ENCODE data around the gene APAF1. TPM values are rescaled to one million over a fixed set of nuclear protein-coding genes. Genes with fewer than 3 reads are reported as not detected.

Gene APAF1
- total and polyA plus RNA-seq, 2 of the 13 experiments (the other 11 are each of a cell fraction or from before 2014, with no cell fraction given): 6.0 to 13.0 TPM

- TF ChIP-seq AHDC1 (CRISPR knock-in tag; IDR thresholded peaks at IDR 0.05; ENCODE audit: borderline replicate concordance) (0 out of 2 replicates have a peak, but pooled peaks have one; percentile 45), TEAD3 (CRISPR knock-in tag; optimal IDR thresholded peaks at IDR 0.05; ENCODE audit: borderline replicate concordance) (no peak), MATR3 (CRISPR knock-in tag; IDR thresholded peaks at IDR 0.05) (no peak), THYN1 (CRISPR knock-in tag; IDR thresholded peaks at IDR 0.05; ENCODE audit: borderline replicate concordance, low read depth) (no peak), HIVEP1 (CRISPR knock-in tag; IDR thresholded peaks at IDR 0.05) (no peak), NFIC (IDR thresholded peaks at IDR 0.05; ENCODE audit: low read length) (peak; percentile 59; the same call in 1 of the 2 replicates), ZNF317 (CRISPR knock-in tag; IDR thresholded peaks at IDR 0.05) (peak; percentile 88), SP1 (IDR thresholded peaks at IDR 0.05) (no peak), SP1 (CRISPR knock-in tag; IDR thresholded peaks at IDR 0.05) (no peak), U2AF1 (optimal IDR thresholded peaks at IDR 0.05; ENCODE audit: low read depth, low read length) (no peak)
- TF ChIP-seq, protein P1, sequence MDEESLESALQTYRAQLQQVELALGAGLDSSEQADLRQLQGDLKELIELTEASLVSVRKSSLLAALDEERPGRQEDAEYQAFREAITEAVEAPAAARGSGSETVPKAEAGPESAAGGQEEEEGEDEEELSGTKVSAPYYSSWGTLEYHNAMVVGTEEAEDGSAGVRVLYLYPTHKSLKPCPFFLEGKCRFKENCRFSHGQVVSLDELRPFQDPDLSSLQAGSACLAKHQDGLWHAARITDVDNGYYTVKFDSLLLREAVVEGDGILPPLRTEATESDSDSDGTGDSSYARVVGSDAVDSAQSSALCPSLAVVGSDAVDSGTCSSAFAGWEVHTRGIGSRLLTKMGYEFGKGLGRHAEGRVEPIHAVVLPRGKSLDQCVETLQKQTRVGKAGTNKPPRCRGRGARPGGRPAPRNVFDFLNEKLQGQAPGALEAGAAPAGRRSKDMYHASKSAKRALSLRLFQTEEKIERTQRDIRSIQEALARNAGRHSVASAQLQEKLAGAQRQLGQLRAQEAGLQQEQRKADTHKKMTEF (CRISPR knock-in tag; IDR thresholded peaks at IDR 0.05): no peak
- TF ChIP-seq, protein P2, sequence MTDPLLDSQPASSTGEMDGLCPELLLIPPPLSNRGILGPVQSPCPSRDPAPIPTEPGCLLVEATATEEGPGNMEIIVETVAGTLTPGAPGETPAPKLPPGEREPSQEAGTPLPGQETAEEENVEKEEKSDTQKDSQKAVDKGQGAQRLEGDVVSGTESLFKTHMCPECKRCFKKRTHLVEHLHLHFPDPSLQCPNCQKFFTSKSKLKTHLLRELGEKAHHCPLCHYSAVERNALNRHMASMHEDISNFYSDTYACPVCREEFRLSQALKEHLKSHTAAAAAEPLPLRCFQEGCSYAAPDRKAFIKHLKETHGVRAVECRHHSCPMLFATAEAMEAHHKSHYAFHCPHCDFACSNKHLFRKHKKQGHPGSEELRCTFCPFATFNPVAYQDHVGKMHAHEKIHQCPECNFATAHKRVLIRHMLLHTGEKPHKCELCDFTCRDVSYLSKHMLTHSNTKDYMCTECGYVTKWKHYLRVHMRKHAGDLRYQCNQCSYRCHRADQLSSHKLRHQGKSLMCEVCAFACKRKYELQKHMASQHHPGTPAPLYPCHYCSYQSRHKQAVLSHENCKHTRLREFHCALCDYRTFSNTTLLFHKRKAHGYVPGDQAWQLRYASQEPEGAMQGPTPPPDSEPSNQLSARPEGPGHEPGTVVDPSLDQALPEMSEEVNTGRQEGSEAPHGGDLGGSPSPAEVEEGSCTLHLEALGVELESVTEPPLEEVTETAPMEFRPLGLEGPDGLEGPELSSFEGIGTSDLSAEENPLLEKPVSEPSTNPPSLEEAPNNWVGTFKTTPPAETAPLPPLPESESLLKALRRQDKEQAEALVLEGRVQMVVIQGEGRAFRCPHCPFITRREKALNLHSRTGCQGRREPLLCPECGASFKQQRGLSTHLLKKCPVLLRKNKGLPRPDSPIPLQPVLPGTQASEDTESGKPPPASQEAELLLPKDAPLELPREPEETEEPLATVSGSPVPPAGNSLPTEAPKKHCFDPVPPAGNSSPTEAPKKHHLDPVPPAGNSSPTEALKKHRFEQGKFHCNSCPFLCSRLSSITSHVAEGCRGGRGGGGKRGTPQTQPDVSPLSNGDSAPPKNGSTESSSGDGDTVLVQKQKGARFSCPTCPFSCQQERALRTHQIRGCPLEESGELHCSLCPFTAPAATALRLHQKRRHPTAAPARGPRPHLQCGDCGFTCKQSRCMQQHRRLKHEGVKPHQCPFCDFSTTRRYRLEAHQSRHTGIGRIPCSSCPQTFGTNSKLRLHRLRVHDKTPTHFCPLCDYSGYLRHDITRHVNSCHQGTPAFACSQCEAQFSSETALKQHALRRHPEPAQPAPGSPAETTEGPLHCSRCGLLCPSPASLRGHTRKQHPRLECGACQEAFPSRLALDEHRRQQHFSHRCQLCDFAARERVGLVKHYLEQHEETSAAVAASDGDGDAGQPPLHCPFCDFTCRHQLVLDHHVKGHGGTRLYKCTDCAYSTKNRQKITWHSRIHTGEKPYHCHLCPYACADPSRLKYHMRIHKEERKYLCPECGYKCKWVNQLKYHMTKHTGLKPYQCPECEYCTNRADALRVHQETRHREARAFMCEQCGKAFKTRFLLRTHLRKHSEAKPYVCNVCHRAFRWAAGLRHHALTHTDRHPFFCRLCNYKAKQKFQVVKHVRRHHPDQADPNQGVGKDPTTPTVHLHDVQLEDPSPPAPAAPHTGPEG (CRISPR knock-in tag; IDR thresholded peaks at IDR 0.05): 0 out of 2 replicates have a peak, but pooled peaks have one; percentile 60
These were observed 91.5 kb downstream of the APAF1 start (continued) for GRCh38 chr12:98736352-98737321.
